Heart left ventricle (tissue), 16 donors: ENCODE results near the gene PPM1J. TPM values are rescaled to one million over a fixed set of nuclear protein-coding genes. Genes with fewer than 3 reads are reported as not detected.

Experiments used
- ATAC-seq, 4 donors: fragments of 200-7000 bp; cut with Tn5 transposase; one replicate each; pipeline ENCODE4 v1.9.1; 2020 to 2022; ENCODE audit warnings: moderate library complexity in 4 of 4, mild to moderate bottlenecking in 3 of 4, moderate number of reproducible peaks in 1 of 4
- DNase-seq, 5 donors: peaks; one replicate each; pipeline ENCODE4 v3.0.0-alpha.2; 2020
- H3K27ac ChIP-seq, 12 donors: fragments of 200-600 bp; sonication (generic) in 4 of 12; one replicate each; pipeline versions ENCODE4 v1.5.0 to v1.8.0; 2016 to 2022; ENCODE audit warnings: mild to moderate bottlenecking in 2 of 12
- H3K27me3 ChIP-seq, 9 donors: fragments of 200-600 bp; sonication (generic) in 2 of 9; one replicate each; pipeline versions ENCODE4 v1.5.1 to v1.8.0; 2016 to 2022; ENCODE audit warnings: mild to moderate bottlenecking in 3 of 9
- H3K36me3 ChIP-seq, 9 donors: fragments of 200-600 bp; sonication (generic) in 2 of 9; one replicate each; pipeline versions ENCODE4 v1.5.0 to v1.8.0; 2018 to 2022; ENCODE audit warnings: mild to moderate bottlenecking in 2 of 9
- H3K4me1 ChIP-seq, 12 donors: fragments of 200-600 bp; sonication (generic) in 4 of 12; one replicate each; pipeline versions ENCODE4 v1.5.0 to v1.8.0; 2016 to 2022; ENCODE audit warnings: mild to moderate bottlenecking in 3 of 12
- H3K4me3 ChIP-seq, 12 donors: fragments of 200-600 bp; sonication (generic) in 4 of 12; one replicate each; pipeline versions ENCODE4 v1.5.0 to v1.8.0; 2017 to 2022; ENCODE audit warnings: mild to moderate bottlenecking in 9 of 12, moderate library complexity in 4 of 12
- H3K9me3 ChIP-seq, 12 donors: fragments of 200-600 bp; sonication (generic) in 4 of 12; one replicate each; pipeline versions ENCODE4 v1.5.0 to v1.8.0; 2016 to 2022; ENCODE audit warnings: mild to moderate bottlenecking in 1 of 12
- POLR2A ChIP-seq, 2 donors: fragments of 450-650 bp; IDR thresholded peaks; one replicate each; pipeline ENCODE4 v1.6.1; 2017; ENCODE audit warnings: antibody characterized with exemption in 2 of 2, mild to moderate bottlenecking in 2 of 2, moderate library complexity in 2 of 2
- WGBS, 4 donors: extraction: QIAGEN DNeasy Blood & Tissue Kit in 2 of 4; methylation state at CpG; one replicate each; pipeline versions ENCODE4 v1.1.5 to v1.1.7; 2013 to 2018; 5-methylcytosine and 5-hydroxymethylcytosine counted together
- intact Hi-C, 10 donors: fragments of 100-400 bp; cut with DNase I; formaldehyde crosslinking; loops; one replicate each; pipeline versions ENCODE4 v1.11.1 to v1.14.2; 2022
- polyA plus RNA-seq, 2 donors: library from polyadenylated mRNA; stranded (reverse); fragments of 200-250 nt; gene quantifications; one replicate each; pipeline ENCODE4 v1.2.3, GENCODE V29; 2013
- total RNA-seq, 9 donors: library from RNA; depleted of rRNA in 2 of 9; stranded (reverse); fragments of >200 nt in 2 of 9; fragmentation: NEBNext Ultra II Directional in 3 of 9; extraction: Animal tissue kit (Norgen Biotek cat#: 25700) in 3 of 9; gene quantifications; one replicate each; pipeline versions ENCODE4 v1.1.0 to v1.2.4, GENCODE V29; 2016 to 2023
- TF ChIP-seq, protein P1 (sequence below), 12 donors: fragments of 200-600 bp; sonication (generic) in 4 of 12; IDR thresholded peaks; one replicate each; pipeline versions ENCODE4 v1.5.0 to v1.8.0; 2018 to 2022; ENCODE audit warnings: antibody characterized with exemption in 12 of 12, mild to moderate bottlenecking in 5 of 12
- donor health status: ischemic (EF 13 %, LVEDD 7.1; RV severe dilation, severe dysfunction).
- donor health status: healthy with polysubstance abuse.
- donor health status: DM: no; HTN: yes; CAD: no.
- donor health status: DM: no; HTN: no; CAD: no.
- donor health status: ischemic (EF 25% LVEDD 6.9; RV normal size, moderate dysfunction).
- donor health status: ischemic (EF 25% LVEDD 5.7; RV mildly dilated, moderate dysfunction).
- donor health status: healthy.
- donor health status: DM: yes; HTN: yes; CAD: no.
- donor health status: ischemic (EF 35%, LVEDD 5.7; RV mildly dilated, moderate dysfunction).
- donor health status: nonischemic (EF 11% LVEDD 7.7; RV severe dilation, severe dysfunction).
- donor health status: DM: yes; HTN: yes; CAD: no.
- donor health status: PGD.
- donor health status: ischemic (EF 29% LVEDD 5.4; RV normal size, mild dysfunction).
- donor health status: nonischemic (EF 23%, LVEDD 6.1; RV moderate dilation, normal function).

PPM1J gene
- total and polyA plus RNA-seq, 11 donors: 1.8 to 11.5 (median 8.1) TPM

- Histone ChIP-seq H3K27me3 (no peaks in the 10 kb centered on the region), H3K4me3 (peak overlapping the region; percentile 3 to 100 (median 95)), H3K9me3 (no peaks in the 10 kb centered on the region), H3K4me1 (peaks cover 17 to 75% (median 65%) of the 10 kb centered on the region in 12 donors), H3K36me3 (peaks cover 0 to 45% (median 36%) of the 10 kb centered on the region in 9 donors), H3K27ac (peak overlapping the region; percentile 83 to 100 (median 96))
- 16 to 28% (median 23%) methylated on average over 6 to 7 of the region's 7 CpGs for WGBS, 4 donors
- DNase-seq: no peak
- ATAC-seq: no peak
- intact Hi-C loops: loop anchor here in 8 of 10 donors (2.0 to 10.0 kb wide), 4 partner anchors 30 to 240 kb away; partner anchors contain the start of genes WNT2B (in 4 of the 8), CAPZA1 (in 2 of the 8), MOV10 (in 2 of the 8) and ST7L (in 2 of the 8)
- no peak for TF ChIP-seq POLR2A (IDR thresholded peaks at IDR 0.05)
- TF ChIP-seq, protein P1, sequence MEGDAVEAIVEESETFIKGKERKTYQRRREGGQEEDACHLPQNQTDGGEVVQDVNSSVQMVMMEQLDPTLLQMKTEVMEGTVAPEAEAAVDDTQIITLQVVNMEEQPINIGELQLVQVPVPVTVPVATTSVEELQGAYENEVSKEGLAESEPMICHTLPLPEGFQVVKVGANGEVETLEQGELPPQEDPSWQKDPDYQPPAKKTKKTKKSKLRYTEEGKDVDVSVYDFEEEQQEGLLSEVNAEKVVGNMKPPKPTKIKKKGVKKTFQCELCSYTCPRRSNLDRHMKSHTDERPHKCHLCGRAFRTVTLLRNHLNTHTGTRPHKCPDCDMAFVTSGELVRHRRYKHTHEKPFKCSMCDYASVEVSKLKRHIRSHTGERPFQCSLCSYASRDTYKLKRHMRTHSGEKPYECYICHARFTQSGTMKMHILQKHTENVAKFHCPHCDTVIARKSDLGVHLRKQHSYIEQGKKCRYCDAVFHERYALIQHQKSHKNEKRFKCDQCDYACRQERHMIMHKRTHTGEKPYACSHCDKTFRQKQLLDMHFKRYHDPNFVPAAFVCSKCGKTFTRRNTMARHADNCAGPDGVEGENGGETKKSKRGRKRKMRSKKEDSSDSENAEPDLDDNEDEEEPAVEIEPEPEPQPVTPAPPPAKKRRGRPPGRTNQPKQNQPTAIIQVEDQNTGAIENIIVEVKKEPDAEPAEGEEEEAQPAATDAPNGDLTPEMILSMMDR (IDR thresholded peaks at IDR 0.05): no peak
Observed at GRCh38 chr1:112704391-112704933, 10.7 kb downstream of the PPM1J start.

DNA sequence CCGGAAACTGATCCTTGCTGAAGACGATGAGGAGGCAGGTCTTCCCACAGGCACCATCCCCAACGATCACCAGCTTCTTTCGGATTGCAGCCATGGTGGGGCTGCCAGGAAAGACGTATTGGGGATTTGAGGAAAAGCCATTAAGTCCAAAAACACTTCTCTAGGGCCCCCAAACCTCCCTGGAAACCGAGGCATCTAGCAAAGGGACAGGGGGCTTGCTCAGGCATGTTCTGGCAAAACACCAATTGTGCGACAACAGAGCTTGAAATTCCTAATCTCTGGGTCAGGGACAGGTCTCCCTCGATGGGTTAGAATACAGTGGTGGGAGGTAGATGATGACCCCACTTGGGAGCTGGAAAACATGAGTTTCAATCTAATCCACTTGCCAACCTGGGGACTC lies 11.4 kb downstream of the PPM1J start:
- peak overlapping the region; percentile 67 to 100 (median 96) for H3K27ac ChIP-seq
- peaks cover 0 to 53% (median 41%) of the 10 kb centered on the region in 9 donors for H3K36me3 ChIP-seq
- ATAC-seq (no peak), DNase-seq (no peak)
- intact Hi-C loops: loop anchor here in 8 of 10 donors (2.0 to 10.0 kb wide), 4 partner anchors 29 to 239 kb away; partner anchors contain the start of genes WNT2B (in 4 of the 8), CAPZA1 (in 2 of the 8), MOV10 (in 2 of the 8) and ST7L (in 2 of the 8)
- 56 to 69% (median 66%) methylated on average over 8 of the region's 8 CpGs for WGBS, 4 donors
- H3K9me3 ChIP-seq: no peaks in the 10 kb centered on the region
- no peaks in the 10 kb centered on the region for H3K27me3 ChIP-seq
- TF ChIP-seq, protein P1 (IDR thresholded peaks at IDR 0.05): no peak
- no peak for TF ChIP-seq POLR2A (IDR thresholded peaks at IDR 0.05)
- peaks cover 17 to 82% (median 72%) of the 10 kb centered on the region in 12 donors for H3K4me1 ChIP-seq
- H3K4me3 ChIP-seq: peak overlapping the region in 9 of 12 donors; percentile 5 to 100 (median 97)

GRCh38 chr1:112702420-112703261 lies 12.5 kb downstream of the PPM1J start:
- Histone ChIP-seq H3K27ac (peak overlapping the region; percentile 67 to 100 (median 96)), H3K27me3 (no peaks in the 10 kb centered on the region), H3K4me3 (no peak overlapping the region), H3K36me3 (peaks cover 0 to 64% (median 51%) of the 10 kb centered on the region in 9 donors), H3K4me1 (peaks cover 17 to 87% (median 80%) of the 10 kb centered on the region in 12 donors), H3K9me3 (no peaks in the 10 kb centered on the region)
- no peak for TF ChIP-seq POLR2A (IDR thresholded peaks at IDR 0.05)
- TF ChIP-seq, protein P1 (IDR thresholded peaks at IDR 0.05): no peak
- WGBS, 4 donors: 51 to 65% (median 59%) methylated on average over 10 to 12 of the region's 12 CpGs
- ATAC-seq (no peak), DNase-seq (no peak)
- intact Hi-C loops: loop anchor here in 4 of 10 donors (10.0 kb wide), 2 partner anchors 198 to 238 kb away; partner anchors contain the start of gene WNT2B (in 4 of the 4)

DNA sequence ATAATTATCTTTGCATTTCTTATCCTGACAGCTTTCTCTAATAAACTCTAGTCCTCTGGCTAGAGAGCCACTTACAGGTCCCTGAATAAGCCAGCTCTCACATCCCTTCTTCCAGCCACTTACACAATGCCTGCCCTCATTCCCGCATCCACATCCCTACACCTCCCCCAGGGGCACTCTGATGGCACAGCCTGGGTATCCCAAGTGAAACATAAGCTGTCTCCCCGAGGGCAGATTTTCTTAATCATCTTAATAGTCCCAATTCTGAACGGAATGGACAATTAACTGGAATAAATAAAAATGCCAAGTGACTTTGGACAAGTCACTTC lies 13.1 kb downstream of the PPM1J start:
- intact Hi-C loops: loop anchor here in 4 of 10 donors (10.0 kb wide), 2 partner anchors 197 to 237 kb away; partner anchors contain the start of gene WNT2B (in 4 of the 4)
- TF ChIP-seq POLR2A (IDR thresholded peaks at IDR 0.05): no peak
- H3K4me1 ChIP-seq: peaks cover 17 to 86% (median 79%) of the 10 kb centered on the region in 12 donors
- WGBS, 4 donors: 51 to 70% (median 62%) methylated on average over 3 of the region's 3 CpGs
- peak overlapping the region; percentile 67 to 100 (median 96) for H3K27ac ChIP-seq
- DNase-seq (no peak), ATAC-seq (no peak)
- H3K9me3 ChIP-seq: no peaks in the 10 kb centered on the region
- no peaks in the 10 kb centered on the region for H3K27me3 ChIP-seq
- H3K4me3 ChIP-seq: no peak overlapping the region
- H3K36me3 ChIP-seq: peaks cover 0 to 70% (median 57%) of the 10 kb centered on the region in 9 donors
